ENCODE data around the gene TMC3.

DNA sequence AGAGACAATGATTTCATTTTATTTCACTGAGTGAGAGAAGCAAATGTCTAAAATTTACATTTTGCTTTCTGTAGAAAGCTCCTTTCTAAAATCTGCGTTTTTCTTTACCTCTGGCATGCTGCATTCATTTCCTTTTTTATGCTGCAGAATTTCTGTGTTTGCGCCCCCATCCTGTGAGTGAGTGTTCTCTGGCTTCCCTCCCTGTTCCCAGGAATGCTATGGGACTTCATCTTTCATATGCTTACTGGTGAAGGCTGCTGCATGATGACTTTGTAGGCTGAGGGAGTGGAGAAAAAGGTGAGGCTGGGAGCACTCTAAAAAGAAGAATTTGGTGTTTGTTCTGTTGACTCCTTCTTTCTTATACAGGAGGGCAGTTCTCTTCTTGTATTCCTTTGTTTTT, 7.7 kb upstream of the TMC3 start:
- no peak for TF ChIP-seq POLR2A (IDR thresholded peaks at IDR 0.05)
- no peak for TF ChIP-seq CTCF (IDR thresholded peaks at IDR 0.05)
